GM04503 (cell line): ENCODE results near the gene DPYD.
A peak's percentile ranks its signal among the peaks of the same experiment; 100 is the strongest.

Experiments
- DNase-seq: peaks from one replicate; pipeline ENCODE4 v3.0.0-alpha.2; 2012; ENCODE audit warnings: low read depth

Gene DPYD

DNA sequence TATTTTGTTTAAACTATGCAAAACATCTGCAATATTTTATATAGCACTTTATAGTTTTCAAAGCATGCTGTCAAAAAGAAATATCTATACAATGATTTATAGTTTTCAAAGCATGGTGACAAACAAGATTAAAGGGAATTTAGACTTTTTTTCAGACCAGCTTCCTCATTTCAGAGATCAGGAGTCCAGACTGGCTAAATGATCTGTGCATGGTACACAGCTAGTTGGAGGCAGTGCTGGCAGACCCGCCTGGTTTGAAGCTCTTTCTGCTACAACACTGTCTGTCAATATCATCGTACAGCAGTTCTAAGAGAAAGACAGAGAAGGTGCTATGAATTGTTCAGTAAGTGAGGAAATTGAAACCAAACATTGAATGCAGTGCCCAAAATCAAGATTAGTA, 720.2 kb downstream of the DPYD start:
- DNase-seq = no peak

DNA sequence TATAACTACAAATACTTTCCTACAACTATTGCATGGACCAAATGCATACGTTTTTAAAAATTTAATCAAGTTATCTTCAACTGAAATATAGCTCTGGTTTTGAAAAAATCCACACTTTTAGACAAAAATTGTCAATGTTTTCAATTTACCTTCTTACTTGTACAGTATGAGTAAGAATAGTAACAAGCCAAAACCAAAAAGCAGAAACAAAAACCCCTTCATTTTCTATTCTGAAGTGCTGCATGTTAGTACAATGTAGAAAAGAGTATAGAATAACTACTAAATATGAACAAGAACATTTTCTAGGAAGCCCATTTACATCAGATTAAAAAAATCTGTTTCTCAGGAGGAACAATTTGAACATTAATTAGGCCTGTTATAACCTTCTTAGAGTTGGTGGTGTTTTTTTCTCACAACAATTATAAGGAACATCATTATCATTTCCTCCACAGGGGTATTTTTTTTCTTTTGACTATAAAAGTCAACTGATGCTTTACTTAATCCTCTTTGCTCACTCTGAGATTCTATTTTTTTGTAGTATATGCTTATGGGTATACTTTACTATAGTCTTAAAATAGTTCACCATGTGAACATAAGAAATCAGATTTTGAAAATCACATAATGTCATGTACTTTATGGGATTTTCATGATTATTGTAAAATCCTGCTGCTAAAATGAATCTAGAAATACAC, 723.9 kb downstream of the DPYD start:
- no peak for DNase-seq

GRCh38 chr1:97192872-97193572, 727.8 kb downstream of the DPYD start:
- DNase-seq = peak; percentile 71

DNA sequence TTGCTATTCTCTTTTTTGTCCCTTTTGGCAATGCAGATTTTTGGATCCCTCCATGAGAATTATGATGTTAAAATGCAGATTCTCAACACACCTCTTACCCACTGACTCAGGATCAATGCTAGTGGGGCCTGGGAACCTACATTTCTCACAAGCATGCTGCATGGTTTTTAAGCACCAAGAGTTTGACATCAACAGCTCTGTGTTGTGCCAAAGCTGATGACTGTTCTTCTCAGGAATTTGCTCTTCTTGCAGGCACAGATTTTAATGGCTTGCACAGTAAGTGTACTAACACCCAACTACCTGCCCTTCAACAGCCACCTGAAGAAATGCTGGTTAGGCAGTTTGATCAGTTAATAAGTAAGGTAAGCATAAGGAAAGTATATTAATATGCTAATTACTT, 730.5 kb downstream of the DPYD start:
- DNase-seq = peak; percentile 39

DNA sequence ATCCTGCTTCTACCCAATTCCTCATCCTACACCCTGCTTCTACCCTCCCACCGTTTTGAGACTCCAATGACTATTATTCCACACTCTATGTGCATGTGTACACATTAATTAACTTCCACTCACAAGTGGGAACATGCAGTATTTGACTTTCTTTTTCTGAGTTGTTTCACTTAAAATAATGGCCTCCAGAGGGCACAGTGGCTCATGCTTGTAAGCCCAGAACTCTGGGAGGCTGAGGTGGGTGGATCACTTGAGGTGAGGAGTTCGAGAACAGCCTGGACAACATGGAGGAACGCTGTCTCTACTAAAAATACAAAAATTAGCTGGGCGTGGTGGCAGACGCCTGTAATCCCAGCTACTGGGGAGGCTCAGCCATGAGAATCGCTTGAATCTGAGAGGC, 734.5 kb downstream of the DPYD start:
- DNase-seq = no peak

DNA sequence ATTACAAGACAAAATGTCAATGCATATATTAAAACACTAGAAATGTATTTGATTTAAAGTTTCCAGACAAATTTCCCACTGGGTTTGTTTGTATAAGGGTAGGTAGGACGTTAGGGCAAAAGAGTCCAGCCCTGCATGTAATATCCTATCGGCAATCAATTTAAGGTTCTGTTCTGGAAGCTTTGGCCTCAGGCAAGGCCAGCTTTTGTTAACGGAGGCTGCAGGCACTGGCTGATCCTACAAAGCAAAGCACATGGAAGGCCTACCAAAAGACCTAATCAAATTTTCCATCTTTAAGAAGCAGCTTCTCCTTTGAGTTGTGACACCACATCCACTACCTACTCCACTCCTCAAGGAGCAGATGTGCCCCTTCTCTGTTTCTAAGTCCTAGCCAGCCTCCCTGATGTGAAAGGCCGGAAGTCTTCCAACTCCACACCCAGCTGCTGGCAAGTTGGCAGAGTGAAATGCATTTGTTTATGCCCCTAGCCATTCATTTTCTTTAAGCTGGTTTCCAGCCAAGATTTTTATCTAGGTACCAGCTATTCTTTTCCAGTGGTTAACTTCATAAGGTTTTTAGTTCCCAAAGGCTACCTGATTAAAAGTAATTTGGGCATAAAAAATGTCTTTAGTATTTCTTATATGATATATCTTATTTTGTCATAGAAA, 746.7 kb downstream of the DPYD start:
- no peak for DNase-seq

GRCh38 chr1:97170300-97170699, 750.5 kb downstream of the DPYD start:
- no peak for DNase-seq

DNA sequence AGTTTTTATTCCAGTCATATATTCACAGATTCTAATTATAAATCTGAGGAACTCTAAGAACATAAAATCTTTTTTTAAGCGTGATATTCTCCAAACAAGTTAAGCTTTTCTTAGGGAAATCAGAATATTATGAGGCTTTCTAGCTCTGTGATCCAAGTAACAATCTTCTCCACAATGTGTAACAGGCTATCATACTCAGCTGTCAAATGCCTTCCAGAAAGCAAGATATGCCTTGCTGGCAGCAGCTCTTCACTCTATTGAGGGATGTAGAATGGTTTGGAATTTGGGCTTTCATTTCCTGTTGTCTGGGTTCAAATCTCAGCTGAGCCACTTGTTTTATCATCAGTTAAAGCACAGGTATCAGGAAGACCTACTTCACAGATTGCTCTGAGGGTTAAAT, 752.8 kb downstream of the DPYD start:
- no peak for DNase-seq

DNA sequence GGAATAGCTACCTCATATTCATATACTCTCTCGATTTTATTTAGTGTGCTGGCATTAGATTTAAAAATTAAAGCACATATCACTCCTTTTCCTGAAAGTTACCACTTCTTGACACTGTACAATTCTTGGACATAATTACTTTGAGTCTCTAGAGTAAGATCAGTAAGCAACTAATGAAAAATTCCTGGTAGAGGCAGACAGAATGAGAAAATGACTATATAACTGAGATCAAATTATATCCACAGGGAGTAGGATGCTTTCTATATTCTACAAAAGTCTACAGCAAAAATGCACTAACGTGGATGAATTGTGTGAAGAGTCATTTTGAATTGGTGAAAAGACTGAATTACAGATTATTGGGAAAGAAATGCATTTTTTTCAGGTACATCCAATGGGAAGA, 753.6 kb downstream of the DPYD start:
- DNase-seq = no peak

- no peak for DNase-seq
Observed at GRCh38 chr1:97166626-97167025, 754.2 kb downstream of the DPYD start.

- no peak for DNase-seq
Observed at GRCh38 chr1:97164276-97164639, 756.6 kb downstream of the DPYD start.

DNA sequence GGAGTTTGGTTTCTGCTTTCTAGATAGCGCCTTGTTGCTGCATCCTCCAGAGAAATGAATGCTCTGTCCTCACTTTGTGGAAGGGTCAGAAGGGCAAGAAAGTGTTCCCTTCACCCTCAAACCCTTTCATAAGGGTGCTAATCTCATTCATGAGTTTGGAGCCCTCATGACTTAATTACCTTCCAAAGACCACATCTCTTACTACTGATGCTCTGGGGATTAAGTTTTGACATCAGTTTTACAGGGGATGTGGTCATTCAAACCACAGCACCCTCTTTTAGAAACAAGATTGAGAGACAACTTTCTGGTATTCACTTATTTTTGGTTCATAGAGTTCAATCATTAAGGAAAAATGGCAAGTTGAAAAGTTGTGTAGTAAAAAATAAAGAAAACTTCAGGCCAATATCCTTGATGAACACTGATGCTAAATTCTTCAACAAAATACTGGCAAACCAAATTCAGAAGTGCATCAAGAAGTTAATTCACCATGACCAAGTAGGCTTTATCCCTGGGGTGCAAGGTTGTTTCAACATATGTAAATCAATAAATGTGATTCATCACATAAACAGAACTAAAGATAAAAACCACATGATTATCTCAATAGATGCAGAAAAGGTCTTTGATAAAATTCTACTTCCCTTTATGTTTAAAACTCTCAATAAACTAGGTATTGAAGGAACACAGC, 757.1 kb downstream of the DPYD start:
- DNase-seq = no peak

DNA sequence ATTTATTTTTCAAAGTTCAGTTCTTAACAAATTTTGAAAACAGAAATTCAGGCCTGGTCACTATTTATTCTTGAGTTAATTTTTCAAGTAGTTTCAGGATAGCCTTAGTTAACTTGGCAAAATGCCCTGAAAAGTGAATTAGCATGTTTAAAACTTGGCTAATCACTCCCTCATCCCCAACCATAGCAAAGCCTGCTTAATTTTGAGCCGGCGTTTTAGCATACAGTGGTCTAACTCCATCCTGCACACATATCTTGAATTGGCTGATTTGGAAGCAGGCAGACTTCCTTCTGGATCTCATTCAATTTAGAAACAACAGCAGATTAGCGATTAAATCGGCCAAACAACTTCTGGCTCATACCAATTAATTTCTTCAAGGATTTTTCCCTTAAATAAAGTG, 760.0 kb downstream of the DPYD start:
- DNase-seq = no peak

DNA sequence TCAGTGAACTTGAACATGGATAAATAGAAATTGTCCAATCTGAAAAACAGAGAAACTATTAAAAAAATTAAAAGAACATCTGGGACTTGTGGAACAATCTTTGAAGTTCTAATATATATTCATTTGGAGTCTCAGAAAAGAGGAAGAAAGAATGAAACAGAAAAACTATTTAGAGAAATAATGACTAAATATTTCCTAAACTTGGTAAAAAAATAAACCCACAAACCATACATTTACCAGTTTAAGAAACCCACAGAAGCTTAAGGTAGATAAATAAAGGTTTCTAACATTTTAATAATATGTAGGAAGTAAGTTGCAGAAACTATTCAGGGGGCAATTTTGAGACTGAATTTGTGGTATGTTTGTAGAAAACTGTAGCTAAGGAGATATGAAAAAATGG, 761.5 kb downstream of the DPYD start:
- DNase-seq = no peak

DNA sequence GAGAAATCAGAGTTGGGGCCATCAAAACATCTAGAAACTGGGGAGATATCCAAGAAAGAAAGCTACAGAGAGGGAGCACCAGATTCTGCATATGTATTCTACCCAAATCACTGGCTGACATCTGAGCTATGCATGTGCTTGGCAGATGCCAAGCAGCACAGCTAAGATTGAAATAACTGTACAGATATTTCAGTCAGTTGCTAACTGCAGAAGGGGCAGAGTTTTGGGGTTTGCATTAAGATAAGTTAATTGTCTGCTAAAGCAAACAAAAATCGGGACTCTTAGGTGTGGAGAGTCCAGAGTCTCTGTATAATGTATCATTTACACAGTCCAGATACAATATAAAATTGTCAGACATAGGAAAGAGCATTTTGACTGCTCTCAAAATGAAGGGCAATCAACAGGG, 762.1 kb downstream of the DPYD start:
- DNase-seq = no peak

DNA sequence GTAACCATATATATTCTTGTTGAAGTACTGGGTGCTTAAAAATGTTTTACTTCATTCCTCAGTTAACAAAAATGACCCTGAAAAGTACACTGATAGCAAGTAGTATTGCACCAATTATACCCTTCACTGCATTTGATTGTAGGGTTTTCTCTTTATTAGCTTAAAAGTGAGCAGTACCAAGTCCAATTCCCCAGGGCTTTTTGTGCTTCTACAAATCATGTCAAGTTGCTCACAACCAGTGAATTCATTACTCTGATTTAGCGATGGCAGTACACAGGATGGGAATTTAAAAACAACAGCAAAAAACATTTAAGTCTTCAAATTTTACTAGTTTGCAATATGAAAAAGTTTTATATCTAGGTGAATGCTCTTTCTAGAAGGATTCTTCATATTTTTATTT, 762.8 kb downstream of the DPYD start:
- DNase-seq = no peak

GRCh38 chr1:97151651-97152050, 769.2 kb downstream of the DPYD start:
- no peak for DNase-seq

GRCh38 chr1:97145321-97145956, 775.4 kb downstream of the DPYD start:
- peak; percentile 94 for DNase-seq

- DNase-seq = peak; percentile 37
Observed at GRCh38 chr1:97144527-97144926, 776.3 kb downstream of the DPYD start.

- DNase-seq = no peak
Observed at GRCh38 chr1:97143236-97143882, 777.5 kb downstream of the DPYD start.

- DNase-seq = no peak
Observed at GRCh38 chr1:97140611-97141010, 780.2 kb downstream of the DPYD start.

DNA sequence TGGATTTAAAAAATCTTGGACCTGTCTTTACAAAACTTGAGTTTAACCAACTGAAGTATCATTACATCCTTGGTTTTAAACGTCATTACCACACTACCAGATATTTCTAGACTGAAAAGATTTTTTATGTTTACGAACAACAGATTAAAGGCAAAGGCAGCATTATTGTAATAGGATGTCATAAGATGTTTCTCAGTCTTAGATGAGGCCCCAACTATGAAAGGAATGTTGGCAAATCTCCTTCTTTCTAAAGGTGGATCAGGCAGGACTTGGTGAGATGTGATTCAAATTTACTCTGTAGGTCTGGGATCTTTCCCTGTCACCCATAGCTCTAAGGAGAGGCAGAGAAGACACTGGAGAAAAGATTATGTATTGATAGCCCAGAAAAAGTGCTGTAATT, 781.3 kb downstream of the DPYD start:
- no peak for DNase-seq
